MM.1S (cell line): ENCODE measurements around the gene TEX38.

Experiments used
- CTCF ChIP-seq: fragments of 300-600 bp; sonication (generic); IDR thresholded peaks from 2 replicates; pipeline ENCODE4 v1.5.1; 2016; ENCODE audit warnings: antibody characterized with exemption, low read length, mixed read lengths
- EZH2phosphoT487 ChIP-seq: fragments of 300-600 bp; sonication (generic); IDR thresholded peaks from 2 replicates; pipeline ENCODE4 v1.6.1; 2018; ENCODE audit warnings: antibody characterized with exemption, low read length

DNA sequence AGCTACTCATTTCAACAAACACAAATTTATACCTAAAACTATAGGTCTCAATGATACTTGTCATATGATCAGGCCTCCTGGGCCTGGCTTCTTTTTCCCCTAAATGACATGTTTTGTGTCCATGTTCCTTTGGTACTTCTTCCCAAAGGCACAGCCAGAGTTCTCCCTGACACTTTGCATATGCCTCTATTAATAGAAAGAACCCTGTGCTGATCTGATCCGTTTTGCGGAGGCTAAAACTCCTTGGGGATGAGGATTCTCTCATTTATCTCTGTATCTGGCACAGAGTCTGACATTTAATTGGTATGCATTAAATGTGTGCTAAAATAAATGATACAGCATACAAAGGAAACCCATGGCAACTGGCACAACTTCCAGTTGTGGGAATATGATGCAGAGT, 15.0 kb upstream of the TEX38 start:
- TF ChIP-seq CTCF (no peak), EZH2phosphoT487 (no peak)
